ENCODE data around the gene DDX52. TPM values are rescaled to one million over a fixed set of nuclear protein-coding genes. Genes with fewer than 3 reads are reported as not detected.

DDX52 gene
- total RNA-seq, 1 experiment from 2014 or later: 65.4 TPM

DNA sequence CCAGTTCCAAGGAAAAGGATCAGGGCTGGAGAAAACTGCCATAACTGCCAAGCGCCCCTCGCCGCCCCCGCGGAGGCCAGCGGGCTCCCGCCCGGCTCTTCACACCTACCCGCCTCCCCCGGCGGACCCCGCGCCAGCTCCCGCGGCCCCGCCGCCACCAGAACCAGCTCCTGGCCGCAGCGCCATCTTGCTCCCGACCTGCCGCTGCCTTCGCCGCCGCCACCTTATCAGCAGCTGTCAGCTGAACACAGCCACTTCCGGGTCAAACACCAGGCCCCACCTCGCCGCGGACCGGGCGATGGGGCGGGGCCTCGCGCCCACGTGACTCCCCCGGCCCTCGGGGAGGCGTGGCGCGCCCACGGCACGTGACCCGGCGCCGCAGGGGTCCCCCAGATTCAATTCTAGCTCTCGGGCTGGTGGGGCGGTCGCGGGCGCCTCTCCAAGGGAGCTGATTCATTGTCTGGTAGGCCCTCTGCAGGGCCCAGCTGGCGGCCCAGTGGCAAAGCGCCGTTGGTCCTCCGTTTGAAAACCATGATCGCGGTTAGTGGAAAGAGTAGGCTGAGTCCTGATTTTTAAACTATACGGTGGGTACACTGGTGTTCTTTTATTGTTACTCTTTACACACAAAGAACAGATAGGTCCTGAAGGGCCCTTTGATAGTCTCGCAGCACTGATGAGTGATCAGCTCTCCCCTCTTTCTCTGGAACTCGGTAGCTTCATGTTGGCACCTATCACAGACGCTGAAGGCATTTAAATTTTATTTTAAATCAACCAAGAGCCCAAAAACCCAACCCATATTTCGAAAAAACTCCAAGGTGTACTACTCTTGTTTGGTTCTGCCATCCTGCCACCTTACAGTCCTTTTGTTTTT, 33.8 kb downstream of the DDX52 start, which contains the start of gene SYNRG:
Gene SYNRG, minus strand, starts transcription at position 249 of the 871 bp plus-strand sequence. Its CDS starts 63 bp downstream, at position 186.
- Histone ChIP-seq H3K9me3 (ENCODE audit: control insufficient read depth, low read depth, low read length) (no peaks in the 10 kb centered on the region), H3K23ac (ENCODE audit: insufficient read length, low read depth, low read length) (no peak within 1 kb of the TSS), H3K56ac (ENCODE audit: insufficient read length, low read depth, low read length) (no peak within 1 kb of the TSS), H2BK15ac (ENCODE audit: low read depth, low read length) (no peak within 1 kb of the TSS), H3K4ac (ENCODE audit: low read depth, low read length) (no peak within 1 kb of the TSS), H3K27me3 (ENCODE audit: insufficient read depth, low read length) (no peaks in the 10 kb centered on the region), H4K8ac (replicated peaks; ENCODE audit: insufficient read length, low read depth, low read length) (no peak within 1 kb of the TSS), H3T11ph (ENCODE audit: low read length) (no peak within 1 kb of the TSS), H3K14ac (ENCODE audit: insufficient read depth, low read length) (no peak within 1 kb of the TSS; the same call in 1 of the 2 replicates), H2BK120ac (ENCODE audit: low read depth, low read length, poor library complexity, severe bottlenecking) (no peak within 1 kb of the TSS), H4K91ac (ENCODE audit: insufficient read length, low read depth, low read length) (no peak within 1 kb of the TSS), H3K4me2 (ENCODE audit: insufficient read depth, insufficient read length, low read length) (peak within 1 kb of the TSS; percentile 94), H3K27ac (ENCODE audit: insufficient read length, low read depth, low read length) (no peak within 1 kb of the TSS), H3K4me1 (ENCODE audit: insufficient read depth, low read length) (no peaks in the 10 kb centered on the region), H3K79me1 (ENCODE audit: insufficient read depth, low read depth, low read length, poor library complexity, severe bottlenecking) (peaks cover 7% of the 10 kb centered on the region), H4K20me1 (ENCODE audit: control insufficient read depth, insufficient read depth, insufficient read length) (no peaks in the 10 kb centered on the region), H3K79me2 (ENCODE audit: insufficient read depth, low read length) (no peaks in the 10 kb centered on the region), H2BK20ac (ENCODE audit: low read depth, low read length, poor library complexity, severe bottlenecking) (no peak within 1 kb of the TSS), H3K9ac (ENCODE audit: extremely low read depth, insufficient read length, low read length) (peak within 1 kb of the TSS; percentile 59), H2AFZ (ENCODE audit: low read length) (peak within 1 kb of the TSS; percentile 81), H3K23me2 (ENCODE audit: insufficient read length, low read depth, low read length, poor library complexity, severe bottlenecking) (peaks cover 4% of the 10 kb centered on the region), H2BK12ac (ENCODE audit: insufficient read length, low read depth, low read length) (no peak within 1 kb of the TSS), H3K18ac (ENCODE audit: insufficient read length, low read depth, low read length) (no peak within 1 kb of the TSS), H2BK5ac (ENCODE audit: insufficient read length, low read length) (no peak within 1 kb of the TSS), H4K5ac (ENCODE audit: insufficient read length, low read depth, low read length) (no peak within 1 kb of the TSS), H2AK5ac (ENCODE audit: insufficient read length, low read length) (no peak within 1 kb of the TSS)
- TF ChIP-seq, protein P1, sequence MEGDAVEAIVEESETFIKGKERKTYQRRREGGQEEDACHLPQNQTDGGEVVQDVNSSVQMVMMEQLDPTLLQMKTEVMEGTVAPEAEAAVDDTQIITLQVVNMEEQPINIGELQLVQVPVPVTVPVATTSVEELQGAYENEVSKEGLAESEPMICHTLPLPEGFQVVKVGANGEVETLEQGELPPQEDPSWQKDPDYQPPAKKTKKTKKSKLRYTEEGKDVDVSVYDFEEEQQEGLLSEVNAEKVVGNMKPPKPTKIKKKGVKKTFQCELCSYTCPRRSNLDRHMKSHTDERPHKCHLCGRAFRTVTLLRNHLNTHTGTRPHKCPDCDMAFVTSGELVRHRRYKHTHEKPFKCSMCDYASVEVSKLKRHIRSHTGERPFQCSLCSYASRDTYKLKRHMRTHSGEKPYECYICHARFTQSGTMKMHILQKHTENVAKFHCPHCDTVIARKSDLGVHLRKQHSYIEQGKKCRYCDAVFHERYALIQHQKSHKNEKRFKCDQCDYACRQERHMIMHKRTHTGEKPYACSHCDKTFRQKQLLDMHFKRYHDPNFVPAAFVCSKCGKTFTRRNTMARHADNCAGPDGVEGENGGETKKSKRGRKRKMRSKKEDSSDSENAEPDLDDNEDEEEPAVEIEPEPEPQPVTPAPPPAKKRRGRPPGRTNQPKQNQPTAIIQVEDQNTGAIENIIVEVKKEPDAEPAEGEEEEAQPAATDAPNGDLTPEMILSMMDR (conservative IDR thresholded peaks at IDR 0.05): peak; percentile 52
- Mint-ChIP-seq H3K36me3 (ENCODE audit: insufficient read depth in 1 of 3, low read depth in 3 of 3) (peaks cover 2 to 24% (median 17%) of the 10 kb centered on the region in 3 experiments; a peak in 6 of 7 replicates), H3K4me3 (peak within 1 kb of the TSS; percentile 89 to 94), H3K9me3 (no peaks in the 10 kb centered on the region), H3K27ac (peak within 1 kb of the TSS; percentile 90 to 98 (median 97)), H3K27me3 (ENCODE audit: low read depth) (no peaks in the 10 kb centered on the region), H3K4me1 (peaks cover 10 to 18% of the 10 kb centered on the region in 2 experiments)
- no CpG with 5 or more reads among the region's 60 CpGs for whole genome bisulfite sequencing (ENCODE audit: extremely low coverage, insufficient read length, low lambda C conversion rate)
- DNase-seq: peak; percentile 99

All from H9 (cell line).